LNCAP (cell line): ENCODE results near the gene DDIAS.
A peak's percentile ranks its signal among the peaks of the same experiment; 100 is the strongest.

ENCODE experiments used
- TF ChIP-seq, protein P1 (sequence below): fragments of 450-650 bp; IDR thresholded peaks from 2 replicates; pipeline ENCODE4 v1.5.1; 2017; ENCODE audit warnings: mild to moderate bottlenecking

Gene DDIAS

DNA sequence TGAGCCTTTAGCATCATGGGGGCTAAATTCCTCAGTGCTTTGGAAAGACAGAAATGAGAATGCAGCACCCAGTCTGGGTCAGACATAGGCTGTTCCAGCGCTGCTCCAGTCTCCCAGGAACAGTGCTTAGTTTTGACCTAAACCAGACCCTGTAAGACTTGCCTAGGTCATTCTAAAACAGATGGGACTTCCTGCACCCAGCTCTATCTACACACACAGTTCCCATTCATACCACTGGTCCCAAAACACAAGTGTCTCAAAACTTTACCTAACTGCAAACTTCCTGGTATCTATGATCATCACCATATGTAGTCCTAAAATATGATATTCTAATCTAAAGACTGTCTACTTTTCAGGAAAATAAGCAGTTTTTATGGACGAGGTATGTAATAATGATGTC, 39.2 kb upstream of the DDIAS start:
- TF ChIP-seq, protein P1, sequence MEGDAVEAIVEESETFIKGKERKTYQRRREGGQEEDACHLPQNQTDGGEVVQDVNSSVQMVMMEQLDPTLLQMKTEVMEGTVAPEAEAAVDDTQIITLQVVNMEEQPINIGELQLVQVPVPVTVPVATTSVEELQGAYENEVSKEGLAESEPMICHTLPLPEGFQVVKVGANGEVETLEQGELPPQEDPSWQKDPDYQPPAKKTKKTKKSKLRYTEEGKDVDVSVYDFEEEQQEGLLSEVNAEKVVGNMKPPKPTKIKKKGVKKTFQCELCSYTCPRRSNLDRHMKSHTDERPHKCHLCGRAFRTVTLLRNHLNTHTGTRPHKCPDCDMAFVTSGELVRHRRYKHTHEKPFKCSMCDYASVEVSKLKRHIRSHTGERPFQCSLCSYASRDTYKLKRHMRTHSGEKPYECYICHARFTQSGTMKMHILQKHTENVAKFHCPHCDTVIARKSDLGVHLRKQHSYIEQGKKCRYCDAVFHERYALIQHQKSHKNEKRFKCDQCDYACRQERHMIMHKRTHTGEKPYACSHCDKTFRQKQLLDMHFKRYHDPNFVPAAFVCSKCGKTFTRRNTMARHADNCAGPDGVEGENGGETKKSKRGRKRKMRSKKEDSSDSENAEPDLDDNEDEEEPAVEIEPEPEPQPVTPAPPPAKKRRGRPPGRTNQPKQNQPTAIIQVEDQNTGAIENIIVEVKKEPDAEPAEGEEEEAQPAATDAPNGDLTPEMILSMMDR: no peak

DNA sequence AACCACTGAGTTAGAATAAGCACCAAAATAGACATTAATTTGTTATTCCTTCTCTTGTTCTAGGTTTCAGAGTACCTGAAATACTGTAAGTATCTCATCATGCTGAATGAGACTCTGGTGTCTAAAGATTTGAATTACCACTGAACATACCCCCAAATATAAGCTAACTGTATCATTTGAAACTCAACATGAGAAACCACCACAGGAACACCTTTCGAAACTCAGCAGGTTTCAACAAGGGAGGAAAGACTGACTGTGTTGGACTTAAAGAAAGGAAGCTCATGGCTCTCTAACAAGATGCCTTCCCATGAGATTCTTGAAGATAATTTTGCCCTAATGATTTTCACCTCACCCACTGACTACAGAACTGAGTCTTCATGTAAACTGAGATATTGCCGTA, 38.3 kb upstream of the DDIAS start:
- TF ChIP-seq, protein P1: no peak

DNA sequence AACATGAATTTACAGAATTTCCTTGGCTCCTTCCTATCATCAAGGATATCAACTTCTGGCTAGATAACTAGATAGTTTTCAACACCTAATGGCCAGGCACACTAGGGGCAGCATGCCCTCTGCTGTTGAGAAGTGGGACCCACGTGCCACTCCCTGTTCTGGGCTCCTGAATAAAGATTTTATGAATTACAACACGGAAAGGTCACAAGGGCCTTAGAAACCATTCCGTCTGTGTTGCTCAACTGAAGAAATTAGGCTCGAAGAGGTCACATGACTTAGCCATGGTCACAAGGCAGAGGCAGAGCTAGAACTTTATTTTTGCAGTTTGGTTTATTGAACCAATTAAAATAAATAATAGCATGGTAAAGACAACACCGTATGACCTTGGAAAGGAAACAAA, 37.3 kb upstream of the DDIAS start:
- TF ChIP-seq, protein P1: peak; percentile 83

DNA sequence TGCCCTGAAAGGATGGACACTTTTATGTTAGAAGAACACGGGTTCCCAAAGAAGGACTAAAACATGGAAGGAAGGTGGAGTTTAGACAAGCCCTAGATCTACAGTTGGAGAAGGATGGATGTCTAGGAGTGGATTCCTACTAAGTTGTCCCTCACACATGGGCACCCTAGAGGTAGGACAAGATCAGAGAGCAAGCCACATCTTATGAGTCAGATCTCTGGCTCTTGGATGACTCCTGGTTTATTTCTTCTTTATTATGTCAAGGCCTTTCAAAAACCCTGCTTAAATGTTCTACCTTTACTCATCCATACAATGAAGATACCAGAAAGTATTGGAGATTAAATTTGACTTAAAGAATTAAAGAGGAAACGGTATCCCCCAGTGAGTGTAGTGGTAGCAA, 35.7 kb upstream of the DDIAS start:
- TF ChIP-seq, protein P1: no peak

DNA sequence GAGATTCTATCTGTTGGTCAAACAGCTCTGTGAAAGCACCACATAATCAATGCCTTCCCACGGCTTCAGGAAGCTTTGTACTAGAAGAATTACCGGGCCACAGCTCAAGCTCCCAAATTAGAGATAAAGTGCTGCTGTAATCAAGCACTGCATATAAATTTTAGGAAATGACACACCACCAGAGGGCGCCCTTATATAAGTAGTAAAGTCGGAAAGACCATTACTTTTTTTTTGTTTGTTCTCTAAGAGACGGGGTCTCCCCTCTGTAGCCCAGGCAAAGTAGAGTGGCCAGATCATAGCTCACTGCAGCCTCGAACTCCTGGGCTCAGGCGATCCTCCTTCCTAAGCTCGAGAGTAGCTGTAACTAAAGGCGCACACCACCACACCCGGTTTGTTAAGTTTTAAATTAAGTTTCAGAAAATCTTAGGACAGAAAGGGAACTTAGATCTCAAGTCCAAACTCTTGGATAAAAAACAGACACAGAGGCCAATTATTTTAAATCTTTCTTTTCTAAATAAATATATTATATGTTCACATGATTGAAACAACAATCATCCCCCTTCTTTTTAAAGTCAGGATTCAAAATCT, 33.9 kb upstream of the DDIAS start:
- TF ChIP-seq, protein P1: peak; percentile 63

DNA sequence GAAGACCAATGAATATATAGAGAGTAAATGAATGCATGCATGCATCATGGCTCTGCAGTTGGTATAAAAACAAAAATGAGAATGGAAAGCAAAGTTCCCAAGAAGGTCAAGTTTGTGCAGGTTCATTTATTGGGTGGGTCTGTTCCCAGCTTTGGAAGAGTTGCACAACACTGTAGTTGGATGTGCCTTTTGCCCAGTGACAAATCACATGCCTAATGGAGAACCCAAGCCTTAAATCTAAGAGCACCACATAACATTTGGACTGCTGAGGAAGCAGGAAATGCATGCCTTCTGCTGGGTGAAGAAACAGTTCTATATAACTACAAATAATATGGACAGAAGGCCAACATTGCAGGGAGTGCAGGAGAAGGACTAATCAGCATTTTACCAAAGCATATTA, 31.9 kb upstream of the DDIAS start:
- TF ChIP-seq, protein P1: no peak

DNA sequence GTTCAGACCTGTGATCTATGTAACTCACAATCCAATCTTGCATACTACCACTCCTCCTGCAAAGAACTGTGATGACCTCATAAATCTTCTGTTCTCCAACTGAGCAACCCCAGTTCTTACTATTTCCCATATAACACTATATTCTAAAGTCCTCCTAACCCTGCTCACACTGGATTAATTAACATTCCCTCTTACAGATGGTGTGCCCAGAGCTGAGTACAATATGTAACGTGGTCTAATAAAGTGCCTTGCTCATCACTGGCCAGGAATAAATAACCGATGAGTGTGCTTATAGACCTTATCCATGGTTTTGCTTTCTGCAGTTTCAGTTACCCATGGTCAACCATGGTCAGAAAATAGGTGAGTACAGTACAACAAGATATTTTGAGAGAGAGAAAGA, 29.9 kb upstream of the DDIAS start:
- TF ChIP-seq, protein P1: no peak
